ENCODE results near the gene BSCL2.
"Not testable (repeated sequence)": the region's sequence is repeated elsewhere in the genome, so short reads cannot be mapped to it uniquely, and the experiment has no call there.

The BSCL2 gene

GRCh38 chr11:62716816-62717215, 9.6 kb upstream of the BSCL2 start:
- DNase-seq, result no peak

DNA sequence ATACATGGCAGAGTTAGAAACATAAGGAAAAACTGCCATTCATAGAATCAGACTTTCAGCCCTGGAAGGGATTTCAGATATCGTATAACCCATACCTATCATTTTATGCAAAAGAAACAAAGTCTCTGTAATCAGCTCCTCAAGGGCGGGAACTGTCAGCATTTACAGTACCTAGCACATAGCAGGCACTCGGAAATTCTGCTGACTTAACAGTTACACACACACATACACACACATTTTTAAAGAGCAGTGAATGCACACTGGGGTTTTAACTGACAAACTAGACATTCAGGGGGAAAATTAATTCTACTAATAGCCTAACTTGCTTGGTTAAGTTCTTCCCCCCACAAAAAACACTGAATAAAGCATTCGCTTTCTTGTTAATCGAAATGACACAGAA, 9.0 kb upstream of the BSCL2 start:
- no peak for DNase-seq

- no peak for DNase-seq
Measured at GRCh38 chr11:62715150-62716130, 8.2 kb upstream of the BSCL2 start.

DNA sequence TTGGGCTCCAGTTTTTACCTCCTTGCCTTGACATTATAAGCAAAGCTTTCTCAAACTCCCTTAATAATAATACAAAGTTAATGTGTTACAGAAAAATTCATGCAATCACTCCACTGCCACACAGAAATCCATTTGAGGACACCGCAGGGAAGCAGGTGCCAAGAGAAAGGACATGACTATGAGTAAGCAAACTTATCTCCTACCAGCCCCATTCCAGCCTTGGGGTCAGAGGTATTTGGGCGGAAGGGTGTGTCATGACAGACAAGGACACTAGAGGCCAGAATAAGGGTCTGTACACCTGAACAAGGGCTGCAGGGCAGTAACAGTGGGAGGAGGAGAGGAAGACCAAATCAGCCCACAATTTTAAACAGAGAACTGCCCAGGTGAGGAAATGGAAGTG, 6.1 kb upstream of the BSCL2 start:
- no peak for DNase-seq

- DNase-seq, result no peak
Measured at GRCh38 chr11:62712861-62713260, 5.6 kb upstream of the BSCL2 start.

- no peak for DNase-seq
Measured at GRCh38 chr11:62712276-62712812, 5.1 kb upstream of the BSCL2 start.

GRCh38 chr11:62710001-62710345, 2.7 kb upstream of the BSCL2 start:
- no peak for DNase-seq

DNA sequence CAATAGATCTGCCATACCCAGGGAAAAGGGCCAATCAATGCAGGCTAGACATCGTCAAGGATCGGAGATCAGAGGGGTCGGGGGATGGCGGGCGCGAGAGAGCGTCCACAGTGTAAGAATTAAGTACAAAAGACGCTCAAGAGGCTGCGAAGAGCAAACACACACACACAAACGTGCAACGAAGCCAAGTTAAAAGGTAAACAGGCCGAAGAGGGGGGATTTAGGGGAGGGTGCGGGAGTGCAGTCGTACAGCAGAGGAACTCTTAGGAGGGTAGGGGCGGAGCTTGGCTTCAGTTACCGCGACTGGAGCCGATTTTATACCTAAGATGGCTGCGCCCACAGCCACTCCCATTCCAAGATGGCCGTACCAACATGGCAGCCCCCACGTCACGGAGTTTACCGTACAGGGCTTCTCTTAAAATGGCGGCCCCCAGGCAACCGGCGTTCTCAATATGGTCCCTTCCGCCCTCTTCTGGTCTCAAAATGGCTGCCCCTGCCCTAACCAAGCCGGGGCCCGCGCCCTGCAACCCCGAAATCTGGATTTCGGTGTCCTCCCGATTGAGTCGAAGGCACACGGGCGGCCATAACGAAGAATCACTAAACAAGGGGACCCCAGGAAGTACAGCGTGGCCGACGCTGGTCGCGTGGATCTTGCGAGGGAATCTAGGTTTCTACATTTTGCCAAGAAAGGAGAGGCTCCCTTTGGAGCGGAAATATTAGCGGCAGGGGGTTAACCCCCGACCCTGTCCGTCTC, 2.2 kb upstream of the BSCL2 start:
- DNase-seq, result peak; percentile 99

DNA sequence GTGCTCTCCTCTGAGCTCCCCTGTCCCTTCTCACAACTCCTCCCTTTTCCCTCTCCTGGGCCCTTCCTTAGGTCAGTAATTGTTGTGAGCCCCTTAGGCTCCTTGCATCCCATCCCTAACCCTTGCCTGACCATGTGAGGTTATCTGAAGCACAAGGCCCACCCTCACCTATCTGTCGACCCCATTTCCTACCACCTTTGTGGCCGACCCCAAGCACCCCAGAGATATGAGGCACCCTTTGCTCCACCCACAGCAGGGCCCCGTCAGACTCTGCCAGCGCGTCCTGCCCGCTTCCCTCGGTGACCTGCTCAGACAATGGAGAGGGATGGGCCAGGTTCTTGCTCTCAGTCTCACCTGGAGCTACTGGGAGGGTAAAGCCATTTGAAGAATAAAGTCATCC, 1.6 kb upstream of the BSCL2 start:
- DNase-seq, result peak; percentile 63

DNA sequence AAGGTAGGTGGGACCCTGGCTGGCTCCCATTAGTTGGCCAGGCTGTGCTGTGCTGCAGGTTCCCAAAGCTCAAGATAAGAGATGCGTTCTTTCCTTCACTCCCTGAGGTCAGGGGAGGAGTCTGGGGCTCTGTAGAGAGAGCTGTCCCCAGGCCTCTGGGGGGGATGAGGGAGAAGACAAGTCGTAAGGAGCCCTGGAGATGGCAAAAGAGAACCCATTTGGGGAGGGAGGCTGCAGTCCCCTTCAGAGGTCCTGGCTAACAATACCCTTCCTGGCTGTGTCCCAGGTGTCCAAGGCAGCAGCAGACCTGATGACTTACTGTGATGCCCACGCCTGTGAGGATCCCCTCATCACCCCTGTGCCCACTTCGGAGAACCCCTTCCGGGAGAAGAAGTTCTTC, 1.2 kb upstream of the BSCL2 start:
- DNase-seq, result no peak

- no peak for DNase-seq
Measured at GRCh38 chr11:62706850-62707247, 375 bp downstream of the BSCL2 start.

- peak; percentile 94 for DNase-seq
Measured at GRCh38 chr11:62705880-62706849, 1.1 kb downstream of the BSCL2 start.

DNA sequence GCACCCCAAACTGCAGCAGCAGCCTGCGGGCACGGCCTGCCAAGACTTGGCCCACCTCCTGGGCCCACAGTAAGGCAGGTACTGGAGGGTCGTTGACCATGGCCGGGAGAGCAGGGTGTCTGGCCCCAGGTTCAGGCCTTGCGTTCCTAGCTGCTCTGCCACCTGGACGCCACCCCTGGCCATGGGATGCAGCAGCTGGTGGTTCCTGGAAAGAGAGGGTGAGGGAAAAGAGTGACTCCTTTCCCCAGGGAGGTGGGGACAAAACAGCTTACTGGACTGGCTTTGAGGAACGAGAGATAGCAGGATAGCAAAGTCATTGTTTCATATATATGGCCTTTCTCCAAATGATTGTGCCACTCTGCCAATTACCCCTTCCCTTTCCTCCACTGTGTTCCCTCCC, 1.8 kb downstream of the BSCL2 start:
- no peak for DNase-seq

DNA sequence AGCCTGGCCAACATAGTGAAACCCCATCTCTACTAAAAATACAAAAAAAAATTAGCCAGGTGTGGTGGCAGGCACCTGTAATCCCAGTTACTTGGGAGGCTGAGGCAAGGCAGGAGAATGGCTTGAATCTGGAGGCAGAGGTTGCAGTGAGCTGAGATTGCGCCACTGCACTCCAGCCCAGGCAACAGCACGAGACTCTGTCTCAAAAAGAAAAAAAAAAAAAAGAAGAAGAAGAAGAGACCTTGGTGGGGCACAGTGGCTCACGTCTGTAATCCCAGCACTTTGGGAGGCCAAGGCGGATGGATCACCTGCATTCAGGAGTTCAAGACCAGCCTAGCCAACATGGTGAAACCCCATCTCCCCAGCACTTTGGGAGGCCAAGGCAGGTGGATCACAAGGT, 3.3 kb downstream of the BSCL2 start:
- not testable (repeated sequence) for DNase-seq

- DNase-seq, result no peak
Measured at GRCh38 chr11:62702246-62702645, 5.0 kb downstream of the BSCL2 start.

- DNase-seq, result peak; percentile 84
Measured at GRCh38 chr11:62694455-62695167, 12.6 kb downstream of the BSCL2 start.

GRCh38 chr11:62693624-62694023, 13.6 kb downstream of the BSCL2 start:
- DNase-seq, result not testable (repeated sequence)

GRCh38 chr11:62689421-62690183, 17.6 kb downstream of the BSCL2 start, which contains the start of gene LRRN4CL:
TSS of gene LRRN4CL (minus strand) at chr11:62689530. CDS start at chr11:62688508, 1,022 bp downstream.
- DNase-seq, result no peak

GRCh38 chr11:62688491-62688890, 18.7 kb downstream of the BSCL2 start:
- no peak for DNase-seq

GRCh38 chr11:62687508-62688396, 19.5 kb downstream of the BSCL2 start:
- no peak for DNase-seq
